ENCODE data around the gene ST6GALNAC2.

The ST6GALNAC2 gene

DNA sequence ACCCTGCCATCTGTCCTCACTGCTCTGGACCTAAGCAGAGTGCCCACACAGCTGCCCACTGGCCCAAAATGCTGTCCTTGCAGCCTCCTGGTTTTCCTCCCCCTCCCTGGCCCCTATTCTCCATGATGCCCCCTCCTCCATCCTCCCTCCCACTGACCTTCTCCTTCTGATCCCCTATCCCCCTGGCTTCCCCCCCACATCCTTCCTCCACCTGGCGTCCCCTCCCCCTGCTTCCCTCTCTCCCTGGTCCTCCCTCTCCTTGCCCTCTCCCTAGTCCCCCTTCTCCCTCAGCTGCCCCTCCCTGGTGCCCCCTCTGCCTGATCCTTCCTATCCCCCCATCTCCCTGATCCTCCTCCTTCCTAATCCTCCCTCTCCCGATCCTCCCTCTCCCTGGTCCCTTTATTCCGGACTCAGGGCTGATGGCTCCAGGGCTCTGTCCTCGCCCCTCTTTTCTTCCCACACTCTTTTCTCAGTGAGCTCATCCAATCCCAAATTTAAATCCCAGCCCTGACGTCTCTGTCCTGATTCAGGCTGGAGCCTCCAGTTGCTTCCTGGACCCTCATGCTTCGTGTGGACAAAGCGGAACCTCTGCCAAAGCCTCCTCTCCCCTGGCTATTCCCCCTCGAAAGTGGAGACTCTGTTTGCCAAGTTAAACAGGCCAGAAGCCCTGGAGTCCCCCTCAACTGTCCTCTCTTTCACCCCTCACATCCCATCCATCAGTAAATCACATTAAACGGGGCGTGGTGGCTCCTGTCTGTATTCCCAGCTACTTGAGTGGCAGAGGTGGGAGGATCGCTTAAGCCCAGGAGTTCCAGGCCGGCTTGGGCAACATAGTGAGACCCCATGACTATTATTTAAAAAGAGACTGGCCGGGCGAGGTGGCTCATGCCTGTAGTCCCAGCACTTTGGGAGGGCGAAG, 66.4 kb downstream of the ST6GALNAC2 start:
- in situ Hi-C loops (cut with HindIII; ENCODE audit: low sequenced_read_pairs), result no loop called here
- no peak overlapping the region for H3K4me3 ChIP-seq (ENCODE audit: low read depth, low read length)
- no peak for DNase-seq (ENCODE audit: low read depth, low spot score)
- TF ChIP-seq, protein P1, sequence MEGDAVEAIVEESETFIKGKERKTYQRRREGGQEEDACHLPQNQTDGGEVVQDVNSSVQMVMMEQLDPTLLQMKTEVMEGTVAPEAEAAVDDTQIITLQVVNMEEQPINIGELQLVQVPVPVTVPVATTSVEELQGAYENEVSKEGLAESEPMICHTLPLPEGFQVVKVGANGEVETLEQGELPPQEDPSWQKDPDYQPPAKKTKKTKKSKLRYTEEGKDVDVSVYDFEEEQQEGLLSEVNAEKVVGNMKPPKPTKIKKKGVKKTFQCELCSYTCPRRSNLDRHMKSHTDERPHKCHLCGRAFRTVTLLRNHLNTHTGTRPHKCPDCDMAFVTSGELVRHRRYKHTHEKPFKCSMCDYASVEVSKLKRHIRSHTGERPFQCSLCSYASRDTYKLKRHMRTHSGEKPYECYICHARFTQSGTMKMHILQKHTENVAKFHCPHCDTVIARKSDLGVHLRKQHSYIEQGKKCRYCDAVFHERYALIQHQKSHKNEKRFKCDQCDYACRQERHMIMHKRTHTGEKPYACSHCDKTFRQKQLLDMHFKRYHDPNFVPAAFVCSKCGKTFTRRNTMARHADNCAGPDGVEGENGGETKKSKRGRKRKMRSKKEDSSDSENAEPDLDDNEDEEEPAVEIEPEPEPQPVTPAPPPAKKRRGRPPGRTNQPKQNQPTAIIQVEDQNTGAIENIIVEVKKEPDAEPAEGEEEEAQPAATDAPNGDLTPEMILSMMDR (IDR thresholded peaks at IDR 0.05; ENCODE audit: low read depth, low read length), result no peak

DNA sequence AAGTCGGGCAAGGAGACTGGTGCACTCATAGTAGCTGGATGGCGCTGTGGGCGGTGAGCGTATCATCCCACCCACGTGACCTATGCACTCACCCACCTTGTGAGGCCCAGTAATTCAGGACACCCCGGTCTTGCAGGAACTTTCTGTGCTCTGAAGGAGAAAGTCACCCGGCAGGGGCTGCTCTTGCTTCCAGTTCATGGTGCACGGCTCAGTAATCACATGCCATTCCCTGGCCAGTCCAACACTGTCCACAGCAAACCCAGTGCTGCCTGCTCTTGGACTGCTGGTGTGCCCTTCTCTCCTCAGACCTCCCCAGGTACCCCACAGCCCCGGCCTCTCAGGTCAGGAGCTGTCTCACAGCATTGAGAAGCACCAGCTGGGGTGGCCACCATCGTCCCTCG, 68.0 kb downstream of the ST6GALNAC2 start:
- in situ Hi-C loops (cut with HindIII; ENCODE audit: low sequenced_read_pairs), result no loop called here
- TF ChIP-seq, protein P1 (IDR thresholded peaks at IDR 0.05; ENCODE audit: low read depth, low read length), result no peak
- no peak for DNase-seq (ENCODE audit: low read depth, low spot score)
- no peak overlapping the region for H3K4me3 ChIP-seq (ENCODE audit: low read depth, low read length)

Measured in astrocyte of the spinal cord (primary cell).